HepG2 (cell line): ENCODE results near the gene DPP6. TPM values are rescaled to one million over a fixed set of nuclear protein-coding genes. Genes with fewer than 3 reads are reported as not detected.

Source experiments
- ATAC-seq: fragments of 200-7000 bp; cut with Tn5 transposase; 3 replicates; pipeline ENCODE4 v1.9.1; 2020; ENCODE audit warnings: mild to moderate bottlenecking, moderate library complexity
- BruUV-seq: library from RNA; stranded (reverse); fragments of 400-500 nt; replicated peaks from 2 replicates; lab custom pipeline; 2021; lab: Mats Ljungman, UMichigan
- CTCF ChIA-PET: fragments of 300-600 bp; formaldehyde crosslinking; extraction: SDS; loops from one replicate; lab custom pipeline; 2021; ENCODE audit warnings: low total read pairs, inconsistent platforms, low intra/inter-chr PET ratio; lab: Yijun Ruan, JAX
- POLR2A ChIA-PET: fragments of 350-600 bp; sonication (Branson Sonifier 250); formaldehyde crosslinking; loops from one replicate; lab custom pipeline; 2020; ENCODE audit warnings: antibody characterized with exemption, inconsistent platforms; lab: Yijun Ruan, JAX
- DNase-seq: peaks from one replicate; pipeline ENCODE4 v3.0.0-alpha.2; 2015; ENCODE audit warnings: low spot score
- FAIRE-seq: peaks from 3 replicates; lab custom pipeline; 2011; peaks lifted over from hg19 to GRCh38; lab: Jason Lieb, UNC
- H2AFZ ChIP-seq: one replicate; pipeline ENCODE4 v1.6.1; 2011; ENCODE audit warnings: low read length, inconsistent platforms
- H3K27ac ChIP-seq: fragments of 300-600 bp; 3 replicates; pipeline ENCODE4 v1.8.0; 2011; ENCODE audit warnings: mixed run types, mild to moderate bottlenecking, mixed read lengths, low read length, inconsistent platforms; ENCODE audit not compliant: insufficient read depth; ENCODE audit errors: extremely low read length
- H3K27me3 ChIP-seq, 2 experiments: fragments of 200-600 bp in 1 of 2; 2 replicates in 1 of 2; 3 replicates in 1 of 2; pipeline versions ENCODE4 v1.6.0 to v1.8.0; 2011; ENCODE audit warnings: low read length in 2 of 2, mild to moderate bottlenecking in 2 of 2, moderate library complexity in 2 of 2, inconsistent platforms in 1 of 2; ENCODE audit not compliant: insufficient read depth in 2 of 2, control insufficient read depth in 1 of 2
- H3K36me3 ChIP-seq, 2 experiments: fragments of 200-600 bp in 1 of 2; replicated peaks in 1 of 2; 2 replicates in 1 of 2; 3 replicates in 1 of 2; pipeline versions ENCODE4 v1.5.1 to v1.8.0; 2011; ENCODE audit warnings: low read length in 2 of 2, inconsistent platforms in 1 of 2; ENCODE audit not compliant: insufficient read depth in 2 of 2, control insufficient read depth in 1 of 2
- H3K4me1 ChIP-seq: 2 replicates; pipeline ENCODE4 v1.5.1; 2012; ENCODE audit warnings: low read length, inconsistent platforms; ENCODE audit not compliant: insufficient read depth
- H3K4me2 ChIP-seq: 2 replicates; pipeline ENCODE4 v1.6.0; 2011; ENCODE audit warnings: low read depth, low read length, inconsistent platforms
- H3K4me3 ChIP-seq, 3 experiments: fragments of 200-600 bp in 1 of 3; sonication (generic), shearing (Covaris generic) in 1 of 3; replicated peaks in 1 of 3; 2 replicates each; pipeline ENCODE4 v1.5.1; 2011 to 2016; ENCODE audit warnings: low read length in 3 of 3, inconsistent platforms in 2 of 3, low read depth in 2 of 3, mild to moderate bottlenecking in 2 of 3, control low read depth in 1 of 3, mixed read lengths in 1 of 3; ENCODE audit not compliant: insufficient read depth in 1 of 3
- H3K79me2 ChIP-seq: one replicate; pipeline ENCODE4 v1.6.1; 2011; ENCODE audit warnings: low read length, inconsistent platforms; ENCODE audit not compliant: insufficient read depth
- H3K9ac ChIP-seq: 2 replicates; pipeline ENCODE4 v1.6.0; 2011; ENCODE audit warnings: mild to moderate bottlenecking, low read depth, low read length, inconsistent platforms; ENCODE audit not compliant: insufficient read depth
- H3K9me3 ChIP-seq: 2 replicates; pipeline ENCODE4 v1.5.1; 2012; ENCODE audit warnings: mild to moderate bottlenecking, low read length
- H4K20me1 ChIP-seq: 2 replicates; pipeline ENCODE4 v1.6.0; 2011; ENCODE audit warnings: inconsistent platforms, mild to moderate bottlenecking, low read length, moderate library complexity; ENCODE audit not compliant: insufficient read depth
- HIVEP1 ChIP-seq: sonication (generic); formaldehyde crosslinking; IDR thresholded peaks from 2 replicates; pipeline ENCODE4 v1.4.0; 2020; ENCODE audit warnings: mild to moderate bottlenecking, missing genetic modification reagents
- ZNF383 ChIP-seq: sonication (generic); formaldehyde crosslinking; IDR thresholded peaks from 2 replicates; pipeline ENCODE4 v1.4.0; 2020; ENCODE audit warnings: missing genetic modification reagents, mild to moderate bottlenecking, borderline replicate concordance
- ZNF672 ChIP-seq: sonication (generic); formaldehyde crosslinking; IDR thresholded peaks from 2 replicates; pipeline ENCODE4 v1.8.1; 2022; ENCODE audit warnings: missing genetic modification reagents
- ZNF7 ChIP-seq: IDR thresholded peaks from 2 replicates; pipeline ENCODE4 v1.6.1; 2016; ENCODE audit warnings: missing biosample characterization, missing genetic modification reagents
- WGBS: methylation state at CpG from one replicate; pipeline ENCODE4 v1.1.6; 2017; ENCODE audit warnings: low lambda C conversion rate; 5-methylcytosine and 5-hydroxymethylcytosine counted together
- in situ Hi-C: cut with HindIII; loops from 2 replicates; pipeline ENCODE4 v1.10.0; 2017; ENCODE audit warnings: low pct_unique_long_range_greater_than_20kb; ENCODE audit not compliant: extremely low pct_ligation_motif_present
- intact Hi-C: fragments of 100-400 bp; cut with micrococcal nuclease; formaldehyde crosslinking; loops from one replicate; pipeline ENCODE4 v1.10.0; 2022; ENCODE audit not compliant: unreplicated experiment
- polyA plus RNA-seq, 8 experiments: library from polyadenylated mRNA; depleted of rRNA in 3 of 8; stranded (reverse) in 7 of 8; unstranded in 1 of 8; fragments of >200 nt; fragmentation: Illumina TruSeq in 4 of 8; extraction: Trizol in 4 of 8; gene quantifications; 2 replicates each; pipeline versions ENCODE4 v1.2.1 to v1.2.3, GENCODE V29; 2011 to 2016; ENCODE audit warnings: low read depth in 4 of 8, missing spikeins in 1 of 8, mixed read lengths in 1 of 8; ENCODE audit not compliant: insufficient read depth in 1 of 8
- total RNA-seq, 5 experiments: library from RNA; depleted of rRNA; stranded (reverse); fragments of >200 nt; fragmentation: Illumina TruSeq; extraction: Trizol; gene quantifications; 2 replicates each; pipeline ENCODE4 v1.2.3, GENCODE V29; 2016; ENCODE audit warnings: low read depth in 1 of 5
- TF ChIP-seq, protein P1 (sequence below): sonication (generic); formaldehyde crosslinking; IDR thresholded peaks from 2 replicates; pipeline ENCODE4 v1.5.0; 2020; ENCODE audit warnings: missing genetic modification reagents
- TF ChIP-seq, protein P2 (sequence below): sonication (generic); formaldehyde crosslinking; IDR thresholded peaks from 2 replicates; pipeline ENCODE4 v1.8.1; 2023; ENCODE audit warnings: mild to moderate bottlenecking, missing genetic modification reagents
- TF ChIP-seq, protein P3 (sequence below): sonication (generic); formaldehyde crosslinking; IDR thresholded peaks from 2 replicates; pipeline ENCODE4 v1.5.0; 2020; ENCODE audit warnings: missing genetic modification reagents
- TF ChIP-seq, protein P4 (sequence below): sonication (generic); formaldehyde crosslinking; IDR thresholded peaks from 2 replicates; pipeline ENCODE4 v1.8.1; 2023; ENCODE audit warnings: missing genetic modification reagents, mild to moderate bottlenecking, borderline replicate concordance

Gene DPP6
- total and polyA plus RNA-seq, 2 of the 13 experiments (the other 11 are each of a cell fraction or from before 2014, with no cell fraction given), result not detected

DNA sequence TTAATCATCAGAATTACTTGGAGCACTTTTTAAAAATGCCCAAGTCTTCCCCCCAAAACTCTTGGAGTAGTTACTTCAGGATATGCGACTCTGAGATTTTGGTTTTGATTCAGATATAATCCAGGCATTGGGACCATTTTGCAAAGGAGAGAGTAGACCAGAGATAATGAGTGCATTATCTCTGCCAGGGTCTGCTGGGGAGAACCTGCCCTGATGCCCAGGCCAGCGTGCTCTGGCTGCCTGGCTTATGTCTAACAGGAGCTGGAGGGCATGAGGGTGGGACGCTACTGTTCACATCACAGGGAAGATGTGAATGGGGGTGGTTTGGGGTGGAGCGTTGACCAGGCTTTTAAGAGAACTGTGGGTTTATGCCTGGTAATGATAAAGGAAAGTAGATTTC lies 336.2 kb downstream of the DPP6 start:
- BruUV-seq, result no TSS peak
- Histone ChIP-seq H3K4me3 (no peak overlapping the region), H3K9ac (no peak overlapping the region), H3K4me2 (no peak overlapping the region), H3K36me3 (no peaks in the 10 kb centered on the region), H3K9me3 (no peaks in the 10 kb centered on the region), H3K27ac (no peak overlapping the region)
- ATAC-seq, result no peak
- intact Hi-C loops, result no loop called here
- CTCF ChIA-PET, result no interaction called here
- POLR2A ChIA-PET, result no interaction called here
- DNase-seq, result no peak
- TF ChIP-seq HIVEP1 (CRISPR knock-in tag) (no peak), ZNF383 (CRISPR knock-in tag) (no peak), ZNF672 (CRISPR knock-in tag) (no peak), ZNF7 (CRISPR knock-in tag) (no peak)
- TF ChIP-seq, protein P1, sequence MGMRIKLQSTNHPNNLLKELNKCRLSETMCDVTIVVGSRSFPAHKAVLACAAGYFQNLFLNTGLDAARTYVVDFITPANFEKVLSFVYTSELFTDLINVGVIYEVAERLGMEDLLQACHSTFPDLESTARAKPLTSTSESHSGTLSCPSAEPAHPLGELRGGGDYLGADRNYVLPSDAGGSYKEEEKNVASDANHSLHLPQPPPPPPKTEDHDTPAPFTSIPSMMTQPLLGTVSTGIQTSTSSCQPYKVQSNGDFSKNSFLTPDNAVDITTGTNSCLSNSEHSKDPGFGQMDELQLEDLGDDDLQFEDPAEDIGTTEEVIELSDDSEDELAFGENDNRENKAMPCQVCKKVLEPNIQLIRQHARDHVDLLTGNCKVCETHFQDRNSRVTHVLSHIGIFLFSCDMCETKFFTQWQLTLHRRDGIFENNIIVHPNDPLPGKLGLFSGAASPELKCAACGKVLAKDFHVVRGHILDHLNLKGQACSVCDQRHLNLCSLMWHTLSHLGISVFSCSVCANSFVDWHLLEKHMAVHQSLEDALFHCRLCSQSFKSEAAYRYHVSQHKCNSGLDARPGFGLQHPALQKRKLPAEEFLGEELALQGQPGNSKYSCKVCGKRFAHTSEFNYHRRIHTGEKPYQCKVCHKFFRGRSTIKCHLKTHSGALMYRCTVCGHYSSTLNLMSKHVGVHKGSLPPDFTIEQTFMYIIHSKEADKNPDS (CRISPR knock-in tag), result no peak
- TF ChIP-seq, protein P2, sequence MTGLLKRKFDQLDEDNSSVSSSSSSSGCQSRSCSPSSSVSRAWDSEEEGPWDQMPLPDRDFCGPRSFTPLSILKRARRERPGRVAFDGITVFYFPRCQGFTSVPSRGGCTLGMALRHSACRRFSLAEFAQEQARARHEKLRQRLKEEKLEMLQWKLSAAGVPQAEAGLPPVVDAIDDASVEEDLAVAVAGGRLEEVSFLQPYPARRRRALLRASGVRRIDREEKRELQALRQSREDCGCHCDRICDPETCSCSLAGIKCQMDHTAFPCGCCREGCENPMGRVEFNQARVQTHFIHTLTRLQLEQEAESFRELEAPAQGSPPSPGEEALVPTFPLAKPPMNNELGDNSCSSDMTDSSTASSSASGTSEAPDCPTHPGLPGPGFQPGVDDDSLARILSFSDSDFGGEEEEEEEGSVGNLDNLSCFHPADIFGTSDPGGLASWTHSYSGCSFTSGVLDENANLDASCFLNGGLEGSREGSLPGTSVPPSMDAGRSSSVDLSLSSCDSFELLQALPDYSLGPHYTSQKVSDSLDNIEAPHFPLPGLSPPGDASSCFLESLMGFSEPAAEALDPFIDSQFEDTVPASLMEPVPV (CRISPR knock-in tag), result no peak
- TF ChIP-seq, protein P3, sequence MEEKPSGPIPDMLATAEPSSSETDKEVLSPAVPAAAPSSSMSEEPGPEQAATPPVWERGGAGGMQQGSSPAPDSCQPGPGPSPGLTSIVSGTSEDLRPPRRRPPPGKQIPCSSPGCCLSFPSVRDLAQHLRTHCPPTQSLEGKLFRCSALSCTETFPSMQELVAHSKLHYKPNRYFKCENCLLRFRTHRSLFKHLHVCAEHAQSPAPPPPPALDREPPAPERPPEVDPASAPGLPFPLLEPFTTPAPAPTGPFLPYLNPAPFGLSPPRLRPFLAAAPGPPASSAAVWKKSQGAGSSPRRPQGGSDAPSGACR, result no peak
- TF ChIP-seq, protein P4, sequence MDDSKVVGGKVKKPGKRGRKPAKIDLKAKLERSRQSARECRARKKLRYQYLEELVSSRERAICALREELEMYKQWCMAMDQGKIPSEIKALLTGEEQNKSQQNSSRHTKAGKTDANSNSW (CRISPR knock-in tag), result no peak
- TF ChIP-seq, all 625 proteins: peak for 0
- in situ Hi-C loops, result no loop called here
- H3K27me3 ChIP-seq, result peaks cover 0 to 4% of the 10 kb centered on the region in 2 experiments; a peak in 1 of 5 replicates
- FAIRE-seq, result no peak
- no peak overlapping the region for H2AFZ ChIP-seq
- WGBS, result 15% methylated on average over 4 of the region's 4 CpGs
- H3K79me2 ChIP-seq, result no peaks in the 10 kb centered on the region
- H3K4me1 ChIP-seq, result peaks cover 8% of the 10 kb centered on the region; the same call in 1 of the 2 replicates
- H4K20me1 ChIP-seq, result no peaks in the 10 kb centered on the region
